ENCODE results near the gene C19orf38.
A peak's percentile ranks its signal among the peaks of the same experiment; 100 is the strongest.

DNA sequence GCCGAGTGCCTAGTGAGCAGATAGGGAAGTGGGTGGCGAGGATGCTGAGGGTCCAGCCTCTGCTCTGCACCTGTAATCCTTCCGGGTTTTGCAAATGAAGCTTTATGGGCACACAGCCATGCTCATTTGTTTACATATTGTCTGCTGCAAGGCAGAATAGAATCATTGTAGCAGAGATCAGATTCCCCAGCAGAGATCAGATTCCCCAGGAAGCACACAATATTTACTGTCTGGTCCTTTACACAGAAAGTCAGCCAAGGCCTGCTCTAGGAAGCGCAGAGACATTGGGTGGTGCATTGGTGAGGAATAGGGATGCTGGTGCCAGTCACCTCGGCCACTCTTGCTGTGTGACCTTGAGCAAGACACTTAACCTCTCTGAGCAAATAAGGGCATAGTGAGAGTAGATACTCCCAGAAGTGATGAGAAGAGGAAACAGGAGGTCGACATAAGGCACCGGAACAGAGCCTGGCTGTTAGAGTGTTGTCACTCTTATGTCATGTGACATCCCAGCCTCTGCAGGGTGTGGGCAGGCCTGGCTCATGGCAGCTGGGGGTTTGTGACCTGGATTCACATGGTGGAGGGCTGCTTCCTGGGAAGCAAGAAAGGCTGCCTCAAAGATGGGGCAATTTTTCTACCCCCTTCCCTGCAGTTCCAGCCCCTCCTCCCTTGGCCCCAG, 48.8 kb downstream of the C19orf38 start:
- TF ChIP-seq POLR2A (IDR thresholded peaks at IDR 0.05), result no peak
- TF ChIP-seq, protein P1, sequence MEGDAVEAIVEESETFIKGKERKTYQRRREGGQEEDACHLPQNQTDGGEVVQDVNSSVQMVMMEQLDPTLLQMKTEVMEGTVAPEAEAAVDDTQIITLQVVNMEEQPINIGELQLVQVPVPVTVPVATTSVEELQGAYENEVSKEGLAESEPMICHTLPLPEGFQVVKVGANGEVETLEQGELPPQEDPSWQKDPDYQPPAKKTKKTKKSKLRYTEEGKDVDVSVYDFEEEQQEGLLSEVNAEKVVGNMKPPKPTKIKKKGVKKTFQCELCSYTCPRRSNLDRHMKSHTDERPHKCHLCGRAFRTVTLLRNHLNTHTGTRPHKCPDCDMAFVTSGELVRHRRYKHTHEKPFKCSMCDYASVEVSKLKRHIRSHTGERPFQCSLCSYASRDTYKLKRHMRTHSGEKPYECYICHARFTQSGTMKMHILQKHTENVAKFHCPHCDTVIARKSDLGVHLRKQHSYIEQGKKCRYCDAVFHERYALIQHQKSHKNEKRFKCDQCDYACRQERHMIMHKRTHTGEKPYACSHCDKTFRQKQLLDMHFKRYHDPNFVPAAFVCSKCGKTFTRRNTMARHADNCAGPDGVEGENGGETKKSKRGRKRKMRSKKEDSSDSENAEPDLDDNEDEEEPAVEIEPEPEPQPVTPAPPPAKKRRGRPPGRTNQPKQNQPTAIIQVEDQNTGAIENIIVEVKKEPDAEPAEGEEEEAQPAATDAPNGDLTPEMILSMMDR (IDR thresholded peaks at IDR 0.05 in 8 of 11, conservative IDR thresholded peaks at IDR 0.05 in 3 of 11), result no peak
- TF ChIP-seq POLR2AphosphoS5 (IDR thresholded peaks at IDR 0.05), result peak in 2 of 3 donors; percentile 34 to 48
